HG03432 (cell line): ENCODE data around the gene INPP5D.
"Not testable (repeated sequence)": the region's sequence is repeated elsewhere in the genome, so short reads cannot be mapped to it uniquely, and the experiment has no call there.

ENCODE experiments used
- ATAC-seq: cut with Tn5 transposase; IDR thresholded peaks from one replicate; pipeline ENCODE4 v1.9.1; 2021; ENCODE audit warnings: mild to moderate bottlenecking, moderate library complexity; ENCODE audit not compliant: unreplicated experiment

INPP5D gene

DNA sequence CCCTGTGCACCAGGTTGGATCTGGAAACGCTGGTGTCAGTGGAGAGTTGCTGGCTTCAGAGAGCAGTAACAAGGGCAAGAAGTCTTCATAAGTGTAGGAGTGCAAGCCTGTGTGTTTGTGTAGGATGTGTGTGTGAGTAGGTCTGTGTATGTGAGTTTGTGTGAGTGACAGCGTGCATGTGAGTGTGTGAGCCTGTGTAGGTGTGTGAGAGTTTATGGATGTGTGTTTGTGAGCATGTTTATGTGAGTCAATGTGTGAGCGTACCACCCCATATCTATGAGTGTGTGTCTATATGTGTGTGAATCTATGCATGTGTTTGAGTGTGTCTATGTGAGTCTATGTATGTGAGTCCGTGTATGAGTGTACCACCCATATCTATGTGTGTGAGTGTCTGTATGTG, 104.8 kb downstream of the INPP5D start:
- ATAC-seq = no peak

DNA sequence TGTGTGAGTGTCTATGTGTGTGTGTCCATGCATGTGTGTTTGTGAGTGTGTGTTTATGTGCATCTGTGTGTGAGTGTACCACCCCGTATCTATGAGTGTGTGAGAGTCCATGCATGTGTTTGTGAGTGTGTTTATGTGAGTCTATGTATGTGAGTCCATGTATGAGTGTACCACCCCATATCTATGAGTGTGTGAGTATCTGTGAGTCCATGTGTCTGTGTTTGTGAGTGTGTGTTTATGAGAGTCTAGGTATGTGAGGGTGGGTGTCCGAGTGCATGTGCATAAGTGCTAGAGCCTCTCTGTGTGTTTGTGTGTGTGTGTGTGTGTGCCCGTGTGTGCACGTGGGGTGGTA, 105.4 kb downstream of the INPP5D start:
- no peak for ATAC-seq

GRCh38 chr2:233165895-233166661, 105.9 kb downstream of the INPP5D start:
- no peak for ATAC-seq

DNA sequence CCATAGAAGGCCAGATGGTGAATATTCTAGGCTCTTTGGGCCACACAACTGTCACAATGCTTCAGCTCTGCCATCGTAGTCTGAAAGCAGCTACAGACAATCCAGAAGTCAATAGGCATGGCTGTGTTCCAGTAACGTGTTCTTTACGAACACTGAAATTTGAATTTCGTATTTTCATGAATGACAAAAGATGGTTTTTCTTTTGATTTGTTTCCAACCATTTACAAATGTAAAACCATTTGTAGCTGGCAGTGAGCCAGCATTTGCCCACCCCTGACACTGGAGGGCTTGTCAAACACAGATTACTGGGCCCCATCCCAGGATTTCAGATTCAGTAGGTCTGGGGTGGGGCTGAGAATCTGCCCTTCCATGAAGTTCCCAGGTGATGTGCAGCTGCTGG, 108.3 kb downstream of the INPP5D start:
- ATAC-seq = no peak

DNA sequence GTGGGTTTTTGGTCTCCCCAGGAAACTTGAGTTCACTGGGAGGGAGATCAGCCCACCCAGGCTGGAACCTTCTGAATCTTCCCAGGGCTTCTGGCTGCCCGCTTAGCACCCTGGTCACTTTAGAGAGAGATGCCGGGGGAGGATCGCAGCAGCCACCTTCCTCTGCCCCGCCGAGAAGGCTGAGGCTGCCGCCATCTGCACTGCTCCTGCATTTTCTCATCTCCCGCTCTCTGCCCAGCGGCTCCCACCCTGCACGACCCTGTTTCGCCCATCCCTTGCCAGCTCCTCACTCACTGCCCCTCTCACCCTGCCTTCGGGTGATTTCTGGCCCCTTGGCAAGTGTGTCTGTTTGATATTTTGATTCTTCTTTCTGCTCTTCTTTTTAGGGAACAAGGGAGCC, 108.8 kb downstream of the INPP5D start:
- no peak for ATAC-seq

- no peak for ATAC-seq
Observed at GRCh38 chr2:233171344-233171743, 111.2 kb downstream of the INPP5D start.

GRCh38 chr2:233173115-233173514, 113.0 kb downstream of the INPP5D start:
- no peak for ATAC-seq

GRCh38 chr2:233174137-233174536, 114.0 kb downstream of the INPP5D start:
- ATAC-seq = no peak

DNA sequence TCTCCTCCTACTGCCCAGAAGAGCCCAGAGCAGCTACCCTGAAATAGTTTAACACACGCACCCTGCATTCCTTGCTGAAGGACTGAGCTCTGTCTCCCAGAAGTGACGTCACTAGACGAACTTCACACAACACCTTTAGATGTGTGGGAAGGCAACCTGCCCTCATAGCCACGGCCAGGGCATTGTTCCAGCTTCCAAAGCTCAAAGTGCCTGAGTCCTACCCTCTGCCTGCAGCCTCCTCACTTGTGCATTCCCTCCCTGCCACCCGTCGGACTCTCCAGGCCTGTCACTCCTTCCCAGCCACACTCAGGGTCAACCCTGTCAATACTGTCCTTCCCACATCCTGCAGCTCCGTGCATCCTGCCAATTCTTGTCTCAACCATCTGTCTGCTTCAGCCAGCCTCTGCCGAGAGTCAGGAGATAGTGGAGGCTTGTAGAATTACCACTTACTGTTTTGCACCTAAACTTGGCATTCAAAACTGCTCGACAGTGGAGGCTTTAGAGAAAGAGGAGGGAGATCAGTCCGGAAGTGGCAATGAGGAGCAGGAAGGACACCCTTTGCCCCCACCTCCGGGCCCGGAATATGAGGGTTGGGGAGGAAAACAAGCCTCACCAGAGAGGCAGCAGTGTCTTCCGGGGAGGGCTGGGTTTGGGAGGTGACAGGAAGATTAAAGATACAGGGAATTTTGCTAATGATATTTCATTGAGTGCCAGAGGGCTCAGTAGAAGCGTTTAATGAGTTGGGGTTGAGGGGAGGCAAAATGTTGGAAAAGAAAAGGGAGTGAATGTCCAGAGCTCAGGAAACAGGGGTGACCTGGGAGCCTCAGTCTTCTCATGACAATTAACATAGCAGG, 119.1 kb downstream of the INPP5D start:
- ATAC-seq = no peak

DNA sequence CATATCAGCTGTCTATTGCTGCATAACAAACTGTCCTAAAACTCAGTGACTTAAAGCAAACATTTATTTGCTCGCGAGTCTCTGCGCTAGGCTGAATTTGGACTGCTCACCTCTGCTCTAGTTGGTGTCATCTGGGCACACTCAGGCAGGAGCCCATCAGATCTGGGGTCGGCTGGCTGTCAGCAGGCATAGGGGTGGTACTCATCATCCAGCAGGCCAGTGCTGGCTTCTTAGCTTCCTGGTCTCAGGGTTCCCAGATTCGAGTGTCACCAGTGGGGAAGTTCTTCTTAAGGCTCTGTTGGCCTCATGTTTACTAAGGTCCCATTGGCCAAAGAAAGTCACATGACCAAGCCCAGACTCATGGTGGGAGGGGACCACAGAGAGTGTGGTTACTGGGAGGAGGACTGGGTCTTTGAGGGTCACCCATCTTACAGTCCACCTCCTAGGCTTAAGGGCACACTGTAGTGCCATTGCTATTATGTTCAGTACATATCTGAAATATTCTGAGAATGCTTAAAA, 119.8 kb downstream of the INPP5D start:
- ATAC-seq = no peak

DNA sequence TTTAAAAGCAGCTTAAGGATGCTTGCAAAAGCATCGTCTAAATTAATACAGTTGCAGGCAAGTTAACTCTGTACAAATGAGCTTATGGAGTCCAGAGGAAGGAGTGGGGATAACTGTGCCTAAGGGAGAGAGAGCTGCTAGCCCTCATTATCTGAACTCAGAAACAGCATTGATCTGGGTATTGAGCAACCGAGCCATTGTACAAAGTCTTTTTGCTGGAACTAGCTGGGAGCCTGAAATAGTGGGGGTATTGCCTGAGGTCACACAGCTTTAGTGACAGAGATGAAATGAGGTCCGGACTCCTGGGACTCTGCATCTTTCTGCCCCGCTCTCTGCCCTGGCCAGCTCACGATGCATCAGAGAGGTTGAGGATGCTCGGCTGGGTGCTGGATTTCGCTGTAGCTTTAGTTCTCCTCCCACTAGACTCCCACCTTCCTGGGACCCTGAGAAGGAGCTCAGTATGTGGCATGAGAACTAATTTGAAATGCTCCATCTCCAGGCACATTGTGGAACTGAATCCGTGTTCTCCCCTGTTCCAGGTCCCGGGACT, 123.8 kb downstream of the INPP5D start:
- no peak for ATAC-seq

- ATAC-seq = no peak
Observed at GRCh38 chr2:233184669-233185068, 124.5 kb downstream of the INPP5D start.

GRCh38 chr2:233185330-233185729, 125.2 kb downstream of the INPP5D start:
- no peak for ATAC-seq

DNA sequence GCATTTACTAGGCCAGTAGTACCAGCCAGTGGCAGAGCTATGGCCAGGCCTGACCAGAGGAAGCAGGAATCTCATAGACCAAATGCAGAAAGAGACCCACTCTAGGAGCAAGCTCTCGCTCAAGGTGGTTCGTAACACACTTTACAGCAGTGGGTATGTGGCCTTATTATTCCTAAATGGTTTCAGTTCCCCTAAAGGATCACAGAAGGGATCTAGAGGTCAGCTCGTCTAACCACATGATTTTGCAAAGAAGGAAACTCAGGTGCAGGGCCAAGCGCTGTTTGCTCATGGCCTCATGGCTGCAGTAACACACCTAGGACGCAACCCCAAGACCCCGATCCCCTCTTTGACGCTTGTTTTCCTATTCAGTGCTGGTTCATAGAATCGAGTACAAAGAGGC, 125.8 kb downstream of the INPP5D start:
- no peak for ATAC-seq

DNA sequence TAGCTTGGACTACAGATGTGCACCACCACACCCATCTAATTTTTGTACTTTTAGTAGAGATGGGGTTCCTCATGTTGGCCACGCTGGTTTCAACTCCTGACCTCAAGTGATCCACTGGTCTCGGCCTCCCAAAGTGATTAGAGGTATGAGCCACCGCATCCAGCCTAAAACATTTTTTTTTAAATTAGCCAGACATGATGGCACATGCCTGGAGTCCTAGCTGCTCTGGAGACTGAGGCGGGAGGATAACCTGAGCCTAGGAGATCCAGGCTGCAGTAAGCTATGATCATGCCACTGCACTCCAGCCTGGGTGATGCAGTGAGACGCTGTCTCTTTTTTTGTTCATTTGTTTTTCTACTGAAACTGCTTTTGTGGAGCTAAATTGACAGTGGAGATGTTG, 126.7 kb downstream of the INPP5D start:
- no peak for ATAC-seq

- no peak for ATAC-seq
Observed at GRCh38 chr2:233189025-233189424, 128.9 kb downstream of the INPP5D start.

- not testable (repeated sequence) for ATAC-seq
Observed at GRCh38 chr2:233191016-233191415, 130.9 kb downstream of the INPP5D start.

GRCh38 chr2:233193738-233194137, 133.6 kb downstream of the INPP5D start:
- ATAC-seq = no peak

- ATAC-seq = no peak
Observed at GRCh38 chr2:233195027-233195426, 134.9 kb downstream of the INPP5D start.

DNA sequence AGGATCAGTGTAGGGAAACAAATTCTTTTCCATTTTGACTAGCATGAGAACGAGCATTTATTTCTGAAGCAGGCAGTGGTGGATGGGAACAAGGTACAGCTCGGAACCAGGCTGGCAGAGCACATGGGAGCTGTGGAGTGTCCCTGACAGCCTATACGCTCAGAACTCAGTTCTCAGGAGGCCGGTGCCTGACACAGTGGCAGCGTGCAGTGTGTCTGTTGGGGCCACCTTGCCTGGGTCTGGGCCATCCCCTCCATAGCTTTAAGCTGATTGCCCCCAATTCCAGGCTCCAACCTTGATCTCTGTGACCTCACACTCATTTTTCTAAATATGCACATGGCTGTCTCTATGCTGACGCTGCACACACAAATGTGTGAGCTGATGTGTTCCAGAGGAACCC, 136.9 kb downstream of the INPP5D start:
- ATAC-seq = no peak

- ATAC-seq = no peak
Observed at GRCh38 chr2:233198026-233198425, 137.9 kb downstream of the INPP5D start.

- ATAC-seq = no peak
Observed at GRCh38 chr2:233199870-233200269, 139.7 kb downstream of the INPP5D start.
